Testis (tissue), 2 donors: Measurements from ENCODE around the gene THSD4.

ENCODE experiments used
- CTCF ChIP-seq, 3 experiments: fragments of 450-650 bp in 2 of 3; fragments of 200-600 bp in 1 of 3; sonication (generic) in 1 of 3; IDR thresholded peaks; one replicate each; pipeline ENCODE4 v1.5.1; 2016 to 2019; ENCODE audit warnings: antibody characterized with exemption in 3 of 3, mild to moderate bottlenecking in 2 of 3, moderate library complexity in 1 of 3
- POLR2A ChIP-seq: fragments of 450-650 bp; IDR thresholded peaks from one replicate; pipeline ENCODE4 v1.6.1; 2017; ENCODE audit warnings: antibody characterized with exemption, mild to moderate bottlenecking, moderate library complexity

- no peak for TF ChIP-seq CTCF (IDR thresholded peaks at IDR 0.05)
- TF ChIP-seq POLR2A: no peak
Measured at GRCh38 chr15:71385026-71385425, 269.8 kb downstream of the THSD4 start.
